Stimulated activated CD4-positive, alpha-beta T cell treated with anti-CD3 and anti-CD28 coated beads, Interleukin-4, amount 100 ng/mL, for 24 hours (primary cell): Measurements from ENCODE around the gene AGBL3.

Source experiments
- DNase-seq: peaks from one replicate; pipeline ENCODE4 v3.0.0-alpha.2; 2020

The AGBL3 gene

GRCh38 chr7:135150072-135150782 lies 163.9 kb downstream of the AGBL3 start:
- no peak for DNase-seq

- no peak for DNase-seq
Observed at GRCh38 chr7:135151132-135151531, 164.8 kb downstream of the AGBL3 start.

GRCh38 chr7:135151533-135151932 lies 165.2 kb downstream of the AGBL3 start:
- DNase-seq = no peak

- DNase-seq = no peak
Observed at GRCh38 chr7:135152442-135152841, 166.1 kb downstream of the AGBL3 start.

GRCh38 chr7:135154734-135155133 lies 168.4 kb downstream of the AGBL3 start:
- DNase-seq = no peak

- DNase-seq = no peak
Observed at GRCh38 chr7:135156290-135156689, 170.0 kb downstream of the AGBL3 start.

GRCh38 chr7:135158141-135158655 lies 171.9 kb downstream of the AGBL3 start:
- no peak for DNase-seq

GRCh38 chr7:135158874-135159273 lies 172.6 kb downstream of the AGBL3 start:
- no peak for DNase-seq

GRCh38 chr7:135159359-135160085 lies 173.2 kb downstream of the AGBL3 start:
- DNase-seq = no peak

- no peak for DNase-seq
Observed at GRCh38 chr7:135160098-135160857, 174.0 kb downstream of the AGBL3 start.

- DNase-seq = no peak
Observed at GRCh38 chr7:135160858-135161653, 174.7 kb downstream of the AGBL3 start.

GRCh38 chr7:135161669-135162068 lies 175.4 kb downstream of the AGBL3 start:
- DNase-seq = no peak

GRCh38 chr7:135162382-135163001 lies 176.2 kb downstream of the AGBL3 start:
- DNase-seq = no peak

- no peak for DNase-seq
Observed at GRCh38 chr7:135164357-135165061, 178.2 kb downstream of the AGBL3 start.

- DNase-seq = no peak
Observed at GRCh38 chr7:135165862-135166261, 179.6 kb downstream of the AGBL3 start.

- DNase-seq = no peak
Observed at GRCh38 chr7:135166338-135166990, 180.2 kb downstream of the AGBL3 start.

GRCh38 chr7:135167365-135167917 lies 181.1 kb downstream of the AGBL3 start:
- no peak for DNase-seq

- no peak for DNase-seq
Observed at GRCh38 chr7:135168001-135168400, 181.7 kb downstream of the AGBL3 start.

- no peak for DNase-seq
Observed at GRCh38 chr7:135168489-135169140, 182.3 kb downstream of the AGBL3 start.
